A549 (cell line): ENCODE measurements around the gene FKBP3. TPM values are rescaled to one million over a fixed set of nuclear protein-coding genes. Genes with fewer than 3 reads are reported as not detected.

Source experiments
- ATAC-seq, 2 experiments: fragments of 200-7000 bp in 1 of 2; fragments of >200 bp in 1 of 2; cut with Nextera tagmentation in 1 of 2; cut with Tn5 transposase in 1 of 2; 3 replicates each; pipeline versions ENCODE4 v1.8.0 to v1.9.1; 2018 to 2020; ENCODE audit warnings: mild to moderate bottlenecking in 1 of 2, moderate library complexity in 1 of 2
- CTCF ChIA-PET: fragments of 300-600 bp; sonication (Branson Sonifier 250); formaldehyde crosslinking; extraction: SDS; loops from one replicate; lab custom pipeline; 2021; ENCODE audit warnings: antibody characterized with exemption, inconsistent platforms; lab: Yijun Ruan, JAX
- POLR2A ChIA-PET: fragments of 350-600 bp; formaldehyde crosslinking; extraction: SDS; loops from one replicate; lab custom pipeline; 2021; ENCODE audit warnings: antibody characterized with exemption, inconsistent platforms; lab: Yijun Ruan, JAX
- DNase-seq, 2 experiments: peaks; one replicate each; pipeline versions ENCODE4 v3.0.0 to v3.0.0-alpha.2; 2011 to 2016; ENCODE audit warnings: low read depth in 1 of 2, low spot score in 1 of 2
- FAIRE-seq: peaks from 2 replicates; lab custom pipeline; 2011; peaks lifted over from hg19 to GRCh38; lab: Jason Lieb, UNC
- H3K27ac ChIP-seq, 2 experiments: fragments of >200 bp; sonication (Bioruptor Twin); formaldehyde crosslinking; 3 replicates each; pipeline ENCODE4 v1.5.1; 2016 to 2017
- H3K4me1 ChIP-seq: fragments of >200 bp; sonication (Bioruptor Twin); formaldehyde crosslinking; 3 replicates; pipeline ENCODE4 v1.6.1; 2016
- H3K4me2 ChIP-seq: fragments of >200 bp; sonication (Bioruptor Twin); formaldehyde crosslinking; 3 replicates; pipeline ENCODE4 v1.6.1; 2016
- H3K4me3 ChIP-seq: fragments of >200 bp; sonication (Bioruptor Twin); formaldehyde crosslinking; 3 replicates; pipeline ENCODE4 v1.5.1; 2016
- H3K9me3 ChIP-seq: fragments of >200 bp; sonication (Bioruptor Twin); formaldehyde crosslinking; 3 replicates; pipeline ENCODE4 v1.6.1; 2016
- ATOH8 ChIP-seq: fragments of 250-450 bp; sonication (Bioruptor Pico); IDR thresholded peaks from 2 replicates; pipeline ENCODE4 v1.5.0; 2020; ENCODE audit warnings: low read depth, mild to moderate bottlenecking, moderate library complexity
- CHD4 ChIP-seq: fragments of 200-600 bp; sonication (generic); IDR thresholded peaks from 2 replicates; pipeline ENCODE4 v1.6.1; 2016; ENCODE audit warnings: antibody characterized with exemption, mild to moderate bottlenecking, borderline replicate concordance
- CTCF ChIP-seq: fragments of >200 bp; sonication (Bioruptor Twin); formaldehyde crosslinking; IDR thresholded peaks from 3 replicates; pipeline ENCODE4 v1.5.1; 2016
- EHMT2 ChIP-seq: fragments of 200-600 bp; sonication (generic); IDR thresholded peaks from 2 replicates; pipeline ENCODE4 v1.6.1; 2016; ENCODE audit warnings: antibody characterized with exemption, low read depth, mild to moderate bottlenecking, moderate library complexity
- EP300 ChIP-seq, 2 experiments: fragments of >200 bp; sonication (Bioruptor Twin); formaldehyde crosslinking; IDR thresholded peaks; 2 replicates in 1 of 2; 3 replicates in 1 of 2; pipeline ENCODE4 v1.6.1; 2016 to 2017
- HES2 ChIP-seq: fragments of >200 bp; sonication (Bioruptor Twin); formaldehyde crosslinking; IDR thresholded peaks from 2 replicates; pipeline ENCODE4 v1.6.1; 2016
- KDM1A ChIP-seq: fragments of 200-600 bp; sonication (generic); IDR thresholded peaks from 2 replicates; pipeline ENCODE4 v1.6.1; 2016; ENCODE audit warnings: low read depth, mild to moderate bottlenecking
- MYC ChIP-seq: IDR thresholded peaks from 2 replicates; pipeline ENCODE4 v1.6.1; 2012; ENCODE audit warnings: mild to moderate bottlenecking, inconsistent platforms, low read length, improper control_type of control experiment, borderline replicate concordance
- RCOR1 ChIP-seq: fragments of 150-350 bp; IDR thresholded peaks from 2 replicates; pipeline ENCODE4 v1.6.1; 2014; ENCODE audit warnings: antibody characterized with exemption, low read length, low read depth
- REST ChIP-seq: fragments of 200-600 bp; sonication (generic); IDR thresholded peaks from 2 replicates; pipeline ENCODE4 v1.6.1; 2016; ENCODE audit warnings: antibody characterized with exemption, mild to moderate bottlenecking, moderate library complexity
- WGBS: methylation state at CpG from one replicate; pipeline ENCODE4 v1.1.6; 2017; ENCODE audit errors: missing lambda C conversion rate; 5-methylcytosine and 5-hydroxymethylcytosine counted together
- polyA plus RNA-seq, 4 experiments: library from polyadenylated mRNA; depleted of rRNA in 3 of 4; stranded (reverse); fragments of >200 nt; fragmentation: RNase III in 1 of 4; extraction: RNeasy Plus Mini Kit Qiagen cat#74134 plus additional on column Dnase treatment in 1 of 4; gene quantifications; 2 replicates in 3 of 4; 3 replicates in 1 of 4; pipeline ENCODE4 v1.2.3, GENCODE V29; 2011 to 2017

Gene FKBP3
- polyA plus RNA-seq, 2 of the 4 experiments (the other 2 are of a cell fraction), result 158 to 202 TPM

- no peak for TF ChIP-seq MYC
- TF ChIP-seq, all 56 proteins: peak for 0
Measured at GRCh38 chr14:45123271-45123670, 11.0 kb downstream of the FKBP3 start (continued).

- ChIA-PET POLR2A (no interaction called here), CTCF (no interaction called here)
- WGBS, result 92% methylated on average over 1 of the region's 1 CpG
- Histone ChIP-seq H3K4me2 (no peak overlapping the region), H3K4me1 (peaks cover under 1% of the 10 kb centered on the region; the same call in 1 of the 3 replicates), H3K9me3 (no peaks in the 10 kb centered on the region), H3K27ac (no peak overlapping the region), H3K4me3 (no peak overlapping the region)
- no peak for DNase-seq
- FAIRE-seq, result no peak
- TF ChIP-seq REST, result no peak
- no peak for ATAC-seq
Measured at GRCh38 chr14:45120096-45120495, 14.2 kb downstream of the FKBP3 start.

DNA sequence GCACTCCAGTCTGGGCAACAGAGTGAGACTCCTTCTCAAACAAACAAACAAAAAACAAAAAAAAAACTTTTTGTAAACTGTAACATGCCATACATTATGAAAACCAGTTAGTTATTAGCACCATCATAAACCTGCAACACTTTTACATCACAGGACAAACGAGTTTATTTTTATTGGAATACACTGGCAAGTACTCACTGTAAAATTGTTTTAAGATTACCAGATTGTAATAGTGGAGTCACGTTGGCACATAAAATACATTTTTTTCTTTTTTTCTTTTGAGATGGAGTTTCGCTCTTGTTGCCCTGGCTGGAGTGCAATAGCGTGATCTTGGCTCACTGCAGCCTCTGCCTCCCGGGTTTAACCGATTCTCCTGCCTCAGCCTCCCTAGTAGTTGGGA is 15.7 kb downstream of the FKBP3 start:
- TF ChIP-seq HES2, result no peak
- TF ChIP-seq KDM1A, result no peak
- no peak for TF ChIP-seq RCOR1
- no peak for TF ChIP-seq REST
- TF ChIP-seq CHD4, result no peak
- no peak for TF ChIP-seq EP300 (IDR thresholded peaks at IDR 0.05)
- TF ChIP-seq EHMT2, result no peak
- Histone ChIP-seq H3K4me3 (no peak overlapping the region), H3K4me2 (no peak overlapping the region), H3K27ac (no peak overlapping the region), H3K9me3 (no peaks in the 10 kb centered on the region), H3K4me1 (peaks cover 15% of the 10 kb centered on the region)
- DNase-seq, result no peak
- ATAC-seq, result no peak
- ChIA-PET CTCF (no interaction called here), POLR2A (no interaction called here)
- 93% methylated on average over 6 of the region's 6 CpGs for WGBS
- no peak for FAIRE-seq

DNA sequence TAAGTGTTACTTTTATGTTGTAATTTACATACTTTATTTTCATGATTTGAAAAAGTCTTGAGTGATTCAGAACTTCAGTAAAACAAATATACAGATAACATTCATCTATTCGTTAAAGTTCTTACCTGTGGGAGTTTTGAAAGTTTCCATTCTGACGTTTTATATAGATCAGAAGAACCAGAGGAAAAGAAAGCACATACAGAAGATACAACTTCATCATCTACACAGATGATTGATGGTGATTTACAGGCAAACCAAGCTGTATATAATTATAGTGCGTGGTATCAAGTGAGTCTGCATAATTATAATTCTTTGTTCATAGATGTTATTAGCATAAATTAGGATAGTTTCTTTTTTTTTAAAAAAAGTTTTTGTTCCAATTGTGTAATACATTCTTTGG is 20.0 kb downstream of the FKBP3 start:
- POLR2A ChIA-PET, result interaction anchor here (0.7 kb wide), 1 partner anchor 20 kb away, joined by 7 read pairs; no protein-coding TSS in a partner anchor
- DNase-seq, result no peak
- no peaks in the 10 kb centered on the region for H3K9me3 ChIP-seq
- peak overlapping the region; percentile 65; the same call in 2 of the 3 replicates for H3K4me2 ChIP-seq
- H3K27ac ChIP-seq, result no peak overlapping the region
- H3K4me3 ChIP-seq, result no peak overlapping the region
- WGBS, result 74% methylated on average over 3 of the region's 3 CpGs
- no peak for FAIRE-seq
- no peak for TF ChIP-seq ATOH8 (CRISPR knock-in tag)
- TF ChIP-seq CTCF, result no peak
- no peak for ATAC-seq
- CTCF ChIA-PET, result no interaction called here
- H3K4me1 ChIP-seq, result peaks cover 30% of the 10 kb centered on the region
